Activated CD4-positive, alpha-beta T cell treated with anti-CD3 and anti-CD28 coated beads for 48 hours (primary cell): ENCODE measurements around the gene SEC23IP.

ENCODE experiments used
- DNase-seq: peaks from one replicate; pipeline ENCODE4 v3.0.0-alpha.2; 2020

The SEC23IP gene

DNA sequence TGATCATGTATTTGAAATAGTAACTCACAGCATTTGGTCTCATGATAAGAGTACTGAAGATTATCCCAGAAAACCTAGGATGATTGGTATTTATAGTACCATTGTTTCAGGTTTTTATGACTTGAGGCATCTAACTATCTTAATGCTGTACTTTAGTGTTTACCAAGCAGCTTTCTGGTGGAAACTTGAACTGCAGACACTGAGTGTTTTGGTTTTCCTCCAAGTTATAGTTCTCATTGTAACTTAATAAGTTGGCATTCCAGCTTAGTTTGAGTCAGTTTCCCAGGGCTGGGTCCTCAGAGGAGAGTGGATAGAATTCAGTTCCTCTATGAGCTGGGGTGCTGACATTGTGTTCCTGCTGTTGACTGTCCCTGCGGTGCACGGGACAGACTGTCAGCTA lies 50.4 kb downstream of the SEC23IP start:
- DNase-seq, result no peak

- no peak for DNase-seq
These were observed 53.3 kb downstream of the SEC23IP start for GRCh38 chr10:119945805-119946204.

DNA sequence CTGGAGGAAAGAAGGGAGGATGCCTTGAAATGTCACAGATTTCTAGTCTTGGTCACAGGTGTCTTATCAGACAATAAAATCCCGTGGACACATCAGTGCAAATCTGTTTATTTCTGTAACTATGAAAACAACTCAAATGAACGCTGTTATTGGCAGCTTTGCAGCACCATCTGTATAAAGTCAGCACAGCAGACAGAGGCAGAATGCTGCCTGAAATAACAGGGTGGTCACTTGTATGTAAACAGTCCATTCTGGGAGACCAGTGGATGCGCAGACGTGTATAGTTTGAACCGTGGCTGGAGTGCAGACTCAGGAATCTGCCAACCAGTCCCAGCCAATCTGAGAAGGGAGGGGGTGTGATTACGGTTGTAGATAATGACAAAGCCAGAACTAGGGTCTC lies 54.8 kb downstream of the SEC23IP start:
- no peak for DNase-seq

DNA sequence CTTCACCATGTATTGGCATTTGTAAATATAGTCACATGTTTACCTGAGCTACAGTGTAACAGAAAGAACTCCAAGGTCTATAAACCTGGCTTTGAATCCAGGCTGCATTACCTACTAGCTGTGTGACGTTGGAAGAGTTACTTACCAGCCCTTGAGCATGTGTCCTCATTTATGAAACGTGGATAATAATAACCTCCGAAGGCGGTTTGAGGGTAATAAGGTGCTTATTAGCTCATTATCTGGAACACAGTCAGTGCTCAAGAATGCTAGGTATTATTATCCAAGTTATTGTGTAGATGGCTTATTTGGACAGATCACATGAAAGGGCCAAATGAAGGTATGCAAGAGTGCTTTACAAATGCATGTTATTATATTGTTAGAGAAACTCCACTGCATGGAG lies 64.9 kb downstream of the SEC23IP start:
- no peak for DNase-seq

GRCh38 chr10:119962837-119963236 lies 70.3 kb downstream of the SEC23IP start:
- DNase-seq, result no peak

DNA sequence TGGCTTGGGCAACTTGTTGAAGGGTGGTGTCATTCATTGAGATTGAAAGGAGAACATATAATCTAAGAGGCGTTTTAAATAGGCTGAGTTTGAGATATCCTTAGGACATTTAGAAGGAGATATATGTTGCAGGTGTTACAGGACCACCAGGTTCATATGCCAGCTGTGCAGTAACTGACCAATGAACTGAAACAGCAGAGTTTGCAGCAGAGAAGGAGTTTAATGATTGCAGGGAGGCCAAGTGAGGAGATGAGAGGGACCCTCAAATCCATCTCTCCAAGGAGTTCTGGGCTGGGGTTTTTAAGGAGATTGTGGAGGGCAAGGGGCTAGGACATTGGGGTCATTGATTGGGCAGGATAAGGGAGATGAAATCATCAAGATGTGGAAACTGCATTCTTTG lies 74.5 kb downstream of the SEC23IP start:
- no peak for DNase-seq

GRCh38 chr10:119969609-119970008 lies 77.1 kb downstream of the SEC23IP start:
- DNase-seq, result no peak

DNA sequence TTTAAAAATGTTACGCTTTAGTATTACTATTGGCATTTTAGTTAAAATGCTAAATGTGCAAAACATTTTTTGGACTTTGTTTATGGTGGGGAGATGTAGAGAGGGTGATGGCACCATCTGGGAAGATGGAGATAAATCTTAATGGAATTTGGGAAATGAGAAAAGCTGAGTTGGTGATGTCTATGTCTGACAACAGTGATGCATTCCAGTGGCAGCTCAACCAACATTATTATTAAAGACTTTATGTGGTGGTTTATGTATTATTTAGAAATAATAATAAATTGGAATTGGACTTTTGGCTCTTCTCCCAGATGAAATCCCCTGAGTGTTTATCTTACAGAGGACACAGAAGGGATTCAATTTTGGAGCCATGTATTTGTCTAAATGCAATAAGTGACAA lies 77.6 kb downstream of the SEC23IP start:
- DNase-seq, result no peak

DNA sequence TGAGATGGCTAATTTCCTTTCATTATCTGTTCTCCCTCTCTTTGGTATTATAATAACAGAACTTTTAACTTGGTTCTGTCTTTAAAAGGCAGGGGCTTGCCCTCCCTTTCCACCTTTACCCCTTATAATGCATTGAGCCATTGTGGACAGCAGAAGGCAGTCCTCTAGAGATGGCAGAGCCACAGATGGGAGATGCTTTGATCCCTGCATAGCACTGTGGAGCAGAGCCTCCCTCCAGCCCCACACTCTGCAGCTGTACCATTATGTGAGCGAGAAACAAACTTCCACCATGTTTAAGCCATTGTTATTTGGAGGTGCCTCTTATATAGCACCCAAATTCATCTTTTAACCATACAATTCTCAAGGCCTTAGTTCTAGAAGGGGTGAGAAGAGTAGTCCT lies 78.4 kb downstream of the SEC23IP start:
- no peak for DNase-seq

DNA sequence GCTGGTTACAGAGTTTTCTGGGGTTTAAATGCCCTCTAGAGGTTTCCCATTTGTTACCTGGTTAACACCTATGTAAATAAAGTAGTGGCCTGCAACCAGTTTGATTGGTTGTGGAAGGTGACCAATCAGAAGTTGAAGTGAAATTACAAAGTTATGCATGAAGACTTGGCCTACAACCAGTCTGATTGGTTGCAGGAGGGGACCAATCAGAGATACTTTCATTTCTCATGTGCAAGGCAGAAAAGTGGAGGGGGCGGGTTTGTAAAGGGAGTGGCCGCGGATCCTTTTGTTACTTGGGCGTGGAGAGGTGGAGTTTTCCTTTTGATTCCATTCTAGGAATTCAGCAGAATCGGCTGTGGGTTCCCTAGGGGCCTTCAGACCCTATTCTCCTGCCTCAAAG lies 80.8 kb downstream of the SEC23IP start:
- DNase-seq, result peak; percentile 7

DNA sequence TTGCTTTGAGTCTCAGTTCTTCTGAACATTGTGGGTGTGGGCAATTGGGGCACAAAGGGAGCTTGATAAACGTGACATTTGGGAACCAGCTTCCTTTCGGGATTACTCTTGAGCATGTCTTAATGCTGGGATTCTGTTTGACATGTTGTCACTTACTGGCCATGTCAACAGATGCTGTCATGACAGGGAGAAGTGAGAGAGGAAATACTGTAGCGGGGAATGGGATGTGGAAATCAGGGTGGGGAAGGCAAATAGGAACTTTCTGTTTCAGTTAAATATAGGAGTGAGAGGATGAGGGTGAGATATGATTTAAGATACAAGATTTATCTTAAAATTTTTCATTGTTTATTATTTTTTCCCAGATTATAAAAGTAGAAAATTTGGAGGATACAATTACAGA lies 83.9 kb downstream of the SEC23IP start:
- DNase-seq, result no peak

DNA sequence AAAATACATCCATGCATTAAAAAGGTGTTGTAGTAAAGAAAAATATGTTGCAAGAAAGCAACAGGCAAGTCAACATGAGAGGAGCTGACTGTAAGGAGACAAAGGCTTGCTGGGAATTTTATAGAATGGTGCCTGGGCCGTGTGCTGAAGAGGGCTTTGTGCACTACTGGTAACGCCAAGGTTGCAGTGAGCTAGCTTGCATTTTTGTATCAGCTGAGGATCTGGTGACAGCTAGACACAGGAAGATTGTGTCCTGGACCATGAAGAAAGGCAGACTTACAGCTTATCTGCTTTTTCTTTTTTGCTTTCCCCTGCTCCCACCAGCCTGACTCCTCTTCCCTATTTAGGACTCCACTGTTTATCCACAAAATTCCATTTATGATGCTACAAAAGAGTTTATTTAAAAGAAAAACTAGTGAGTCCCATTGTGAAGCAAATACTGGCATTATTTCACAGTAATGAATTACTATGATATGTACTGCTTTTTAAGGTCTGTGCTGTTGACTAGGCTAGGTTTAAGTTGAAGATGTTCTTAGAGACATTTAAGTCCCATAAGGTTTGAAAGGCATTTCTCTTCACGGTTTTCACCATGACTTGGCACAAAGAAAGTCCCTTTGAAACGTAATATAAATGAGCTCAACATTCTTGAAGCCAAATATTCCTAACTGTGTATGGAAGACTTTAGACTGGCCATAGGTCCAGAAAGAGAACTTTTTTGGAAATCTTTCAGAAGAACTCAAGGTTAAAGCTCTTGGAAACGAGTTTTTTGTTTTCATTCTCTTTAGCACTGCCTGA lies 88.6 kb downstream of the SEC23IP start:
- DNase-seq, result no peak

- DNase-seq, result no peak
These were observed 89.3 kb downstream of the SEC23IP start for GRCh38 chr10:119981826-119982225.

DNA sequence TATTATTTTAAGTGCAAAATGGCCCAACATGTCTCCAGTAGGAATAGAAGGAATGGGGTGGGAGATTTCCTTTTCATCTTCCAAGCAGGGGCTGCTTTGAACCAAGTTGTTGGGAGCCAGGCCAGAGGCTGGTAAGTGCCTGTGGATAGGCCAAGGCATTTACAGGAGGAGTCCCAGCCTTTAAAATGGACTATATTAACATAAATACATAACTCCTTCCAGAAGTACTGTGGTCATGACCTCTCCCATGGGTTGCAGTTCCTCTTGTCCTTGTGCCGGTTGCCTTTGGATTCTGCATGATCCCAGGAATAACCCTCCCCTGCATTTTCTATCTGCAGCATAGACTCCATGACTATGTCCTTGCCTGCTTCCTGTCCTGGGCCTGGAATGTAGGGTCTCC lies 95.8 kb downstream of the SEC23IP start:
- no peak for DNase-seq

GRCh38 chr10:119989966-119990365 lies 97.4 kb downstream of the SEC23IP start:
- no peak for DNase-seq

- DNase-seq, result no peak
These were observed 98.5 kb downstream of the SEC23IP start for GRCh38 chr10:119991066-119991465.

GRCh38 chr10:119991816-119992215 lies 99.3 kb downstream of the SEC23IP start:
- DNase-seq, result no peak
